Measurements from ENCODE around the gene LRCOL1.

LRCOL1 gene

GRCh38 chr12:132620899-132621656 lies 10.7 kb upstream of the LRCOL1 start:
- TF ChIP-seq, protein P1, sequence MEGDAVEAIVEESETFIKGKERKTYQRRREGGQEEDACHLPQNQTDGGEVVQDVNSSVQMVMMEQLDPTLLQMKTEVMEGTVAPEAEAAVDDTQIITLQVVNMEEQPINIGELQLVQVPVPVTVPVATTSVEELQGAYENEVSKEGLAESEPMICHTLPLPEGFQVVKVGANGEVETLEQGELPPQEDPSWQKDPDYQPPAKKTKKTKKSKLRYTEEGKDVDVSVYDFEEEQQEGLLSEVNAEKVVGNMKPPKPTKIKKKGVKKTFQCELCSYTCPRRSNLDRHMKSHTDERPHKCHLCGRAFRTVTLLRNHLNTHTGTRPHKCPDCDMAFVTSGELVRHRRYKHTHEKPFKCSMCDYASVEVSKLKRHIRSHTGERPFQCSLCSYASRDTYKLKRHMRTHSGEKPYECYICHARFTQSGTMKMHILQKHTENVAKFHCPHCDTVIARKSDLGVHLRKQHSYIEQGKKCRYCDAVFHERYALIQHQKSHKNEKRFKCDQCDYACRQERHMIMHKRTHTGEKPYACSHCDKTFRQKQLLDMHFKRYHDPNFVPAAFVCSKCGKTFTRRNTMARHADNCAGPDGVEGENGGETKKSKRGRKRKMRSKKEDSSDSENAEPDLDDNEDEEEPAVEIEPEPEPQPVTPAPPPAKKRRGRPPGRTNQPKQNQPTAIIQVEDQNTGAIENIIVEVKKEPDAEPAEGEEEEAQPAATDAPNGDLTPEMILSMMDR (conservative IDR thresholded peaks at IDR 0.05): no peak
- H3K27ac ChIP-seq: no peak overlapping the region

GRCh38 chr12:132620113-132620898 lies 9.9 kb upstream of the LRCOL1 start:
- H3K27ac ChIP-seq: no peak overlapping the region
- TF ChIP-seq, protein P1 (conservative IDR thresholded peaks at IDR 0.05): no peak

- TF ChIP-seq, protein P1 (conservative IDR thresholded peaks at IDR 0.05): no peak
- H3K27ac ChIP-seq: no peak overlapping the region
Measured at GRCh38 chr12:132619386-132620112, 9.2 kb upstream of the LRCOL1 start.

DNA sequence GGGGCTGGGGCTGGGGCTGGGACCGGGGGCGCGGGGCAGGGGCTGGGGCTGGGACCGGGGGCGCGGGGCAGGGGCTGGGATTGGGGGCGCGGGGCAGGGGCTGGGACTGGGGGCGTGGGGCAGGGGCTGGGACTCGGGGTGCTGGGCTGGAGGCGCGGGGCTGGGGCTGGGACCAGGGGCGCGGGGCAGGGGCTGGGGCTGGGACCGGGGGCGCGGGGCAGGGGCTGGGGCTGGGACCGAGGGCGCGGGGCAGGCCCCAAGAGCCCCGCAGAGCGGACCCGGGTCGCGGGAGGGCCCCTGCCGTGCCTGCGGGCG lies 8.6 kb upstream of the LRCOL1 start:
- H3K27ac ChIP-seq: no peak overlapping the region
- TF ChIP-seq, protein P1 (conservative IDR thresholded peaks at IDR 0.05): no peak

GRCh38 chr12:132618683-132619043 lies 8.3 kb upstream of the LRCOL1 start, which contains the start of gene P2RX2:
Gene P2RX2 (plus strand): TSS chr12:132618776. CDS start chr12:132618817, 41 bp downstream.
- peak within 1 kb of the TSS; percentile 36; the same call in 1 of the 2 replicates for H3K27ac ChIP-seq
- TF ChIP-seq, protein P1 (conservative IDR thresholded peaks at IDR 0.05): no peak

DNA sequence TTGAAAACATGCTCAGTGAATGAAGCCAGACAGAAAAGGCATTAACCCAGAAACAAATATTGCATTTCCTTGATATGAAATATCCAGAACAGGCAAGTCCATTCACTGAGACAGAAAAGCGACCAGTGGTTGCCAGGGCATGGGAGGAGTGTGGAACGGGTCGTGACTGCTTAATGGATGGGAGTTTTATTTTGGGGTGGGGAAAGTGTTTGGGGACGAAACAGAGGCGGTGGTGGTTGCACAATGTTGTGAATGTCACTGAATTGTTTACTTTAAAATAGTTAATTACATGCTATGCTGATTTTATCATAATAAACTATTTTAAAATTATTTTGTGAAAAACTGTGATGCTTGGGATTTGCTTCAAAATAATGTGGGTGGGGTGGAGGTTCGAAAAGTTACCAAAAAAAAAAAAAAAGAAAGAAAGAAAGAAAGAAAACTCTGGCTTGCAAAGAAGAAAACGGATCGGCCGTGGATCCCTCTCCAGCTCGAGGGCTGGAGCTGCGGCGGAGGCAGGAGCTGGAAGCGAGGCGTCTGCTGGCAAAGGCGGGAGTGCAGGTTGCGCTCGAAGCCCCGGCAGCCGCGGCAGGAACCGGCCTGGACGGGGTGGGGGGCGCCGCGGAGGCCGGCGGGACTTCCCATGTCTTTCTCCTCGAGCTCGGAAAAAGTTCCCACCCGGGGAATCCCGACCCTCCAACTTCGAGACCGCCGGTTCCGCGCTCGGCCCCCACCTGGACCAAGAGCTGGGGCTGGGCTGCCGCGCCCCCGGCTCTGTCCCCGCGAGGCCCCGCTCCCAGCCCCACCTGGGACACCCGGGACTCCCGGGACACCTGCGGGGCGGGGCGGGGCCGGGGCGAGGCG lies 7.7 kb upstream of the LRCOL1 start:
- peak overlapping the region; percentile 36; the same call in 1 of the 2 replicates for H3K27ac ChIP-seq
- TF ChIP-seq, protein P1 (conservative IDR thresholded peaks at IDR 0.05): no peak
